PFSK-1 (cell line): ENCODE data around the gene TMEM132D.

Experiments used
- POLR2AphosphoS5 ChIP-seq: IDR thresholded peaks from 2 replicates; pipeline ENCODE4 v1.6.1; 2012; ENCODE audit warnings: low read depth, mild to moderate bottlenecking, control low read depth, low read length, moderate library complexity
- REST ChIP-seq, 2 experiments: IDR thresholded peaks; 2 replicates each; pipeline versions ENCODE4 v1.6.1 to v1.8.0; 2011 to 2012; ENCODE audit warnings: low read depth in 2 of 2, low read length in 2 of 2, control low read depth in 1 of 2, inconsistent platforms in 1 of 2, mild to moderate bottlenecking in 1 of 2, moderate library complexity in 1 of 2; ENCODE audit not compliant: insufficient read depth in 1 of 2
- TAF1 ChIP-seq: IDR thresholded peaks from 2 replicates; pipeline ENCODE4 v1.6.1; 2012; ENCODE audit warnings: low read length, control low read depth, borderline replicate concordance; ENCODE audit not compliant: insufficient read depth

- TF ChIP-seq POLR2AphosphoS5 (no peak), REST (IDR thresholded peaks at IDR 0.05; ENCODE audit: insufficient read depth in 1 of 2, low read depth in 2 of 2, low read length in 2 of 2) (no peak), TAF1 (no peak)
Observed at GRCh38 chr12:129034558-129035289, 869.1 kb downstream of the TMEM132D start.
